NB4 (cell line): ENCODE measurements around the gene EEF1A2.

ENCODE experiments used
- CTCF ChIP-seq: IDR thresholded peaks from one replicate; pipeline ENCODE4 v1.5.1; 2012; ENCODE audit warnings: low read depth, low read length
- MAX ChIP-seq: IDR thresholded peaks from 2 replicates; pipeline ENCODE4 v1.6.1; 2011; ENCODE audit warnings: low read depth, low read length
- POLR2A ChIP-seq: IDR thresholded peaks from 2 replicates; pipeline ENCODE4 v1.6.1; 2011; ENCODE audit warnings: mild to moderate bottlenecking; ENCODE audit not compliant: insufficient read length; ENCODE audit errors: extremely low read depth

- no peak for TF ChIP-seq CTCF
- TF ChIP-seq POLR2A: no peak
- no peak for TF ChIP-seq MAX
Observed at GRCh38 chr20:63495167-63495720, 3.6 kb downstream of the EEF1A2 start.
